Prostate gland (tissue), 2 donors: Measurements from ENCODE around the gene TEKT3.

ENCODE experiments used
- CTCF ChIP-seq, 4 experiments: fragments of 200-600 bp in 2 of 4; fragments of 450-650 bp in 2 of 4; sonication (generic) in 2 of 4; IDR thresholded peaks; 1 replicate in 3 of 4; 2 replicates in 1 of 4; pipeline ENCODE4 v1.5.1; 2016 to 2019; ENCODE audit warnings: antibody characterized with exemption in 4 of 4, mild to moderate bottlenecking in 2 of 4, moderate library complexity in 2 of 4
- POLR2A ChIP-seq: fragments of 450-650 bp; IDR thresholded peaks from one replicate; pipeline ENCODE4 v1.6.1; 2016; ENCODE audit warnings: antibody characterized with exemption, mild to moderate bottlenecking

GRCh38 chr17:15262291-15263205 lies 78.8 kb downstream of the TEKT3 start:
- peak; percentile 20 for TF ChIP-seq POLR2A
- peak in 2 of 4 experiments; percentile 4 to 28 for TF ChIP-seq CTCF (IDR thresholded peaks at IDR 0.05)
